HG02938 (cell line): Measurements from ENCODE around the gene NAV2.

ENCODE experiments used
- ATAC-seq: cut with Tn5 transposase; IDR thresholded peaks from one replicate; pipeline ENCODE4 v1.9.1; 2021; ENCODE audit warnings: mild to moderate bottlenecking, moderate library complexity; ENCODE audit not compliant: unreplicated experiment

Gene NAV2

DNA sequence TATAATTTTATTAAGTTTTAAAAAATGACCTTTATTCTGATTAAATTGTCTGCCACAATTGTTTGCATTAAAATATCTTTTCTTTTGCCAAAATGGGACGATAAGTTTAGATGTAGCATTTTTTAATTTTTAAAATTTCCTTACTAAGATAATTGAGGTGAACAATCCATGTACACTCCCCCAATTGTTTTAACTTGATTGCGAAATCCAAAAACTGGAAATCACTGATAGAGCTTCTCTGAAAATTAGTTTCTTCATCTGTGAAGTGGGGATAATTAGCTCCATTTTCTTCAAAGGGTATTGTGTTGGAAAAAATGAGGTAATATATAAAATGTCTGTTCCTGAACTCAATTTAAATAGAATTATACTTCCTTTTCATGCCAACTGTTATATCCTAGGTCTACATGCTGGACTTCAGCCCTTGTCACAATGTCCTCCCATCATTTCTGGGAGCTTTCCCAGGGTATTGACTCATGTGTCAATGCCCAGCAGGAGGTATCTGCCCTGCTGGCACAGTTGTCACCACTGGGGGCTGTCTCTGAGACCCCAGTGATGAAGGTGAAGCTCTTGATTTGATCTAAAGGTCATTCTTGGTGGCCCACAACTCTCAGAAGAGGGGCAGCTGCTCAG, 28.7 kb upstream of the NAV2 start:
- no peak for ATAC-seq

DNA sequence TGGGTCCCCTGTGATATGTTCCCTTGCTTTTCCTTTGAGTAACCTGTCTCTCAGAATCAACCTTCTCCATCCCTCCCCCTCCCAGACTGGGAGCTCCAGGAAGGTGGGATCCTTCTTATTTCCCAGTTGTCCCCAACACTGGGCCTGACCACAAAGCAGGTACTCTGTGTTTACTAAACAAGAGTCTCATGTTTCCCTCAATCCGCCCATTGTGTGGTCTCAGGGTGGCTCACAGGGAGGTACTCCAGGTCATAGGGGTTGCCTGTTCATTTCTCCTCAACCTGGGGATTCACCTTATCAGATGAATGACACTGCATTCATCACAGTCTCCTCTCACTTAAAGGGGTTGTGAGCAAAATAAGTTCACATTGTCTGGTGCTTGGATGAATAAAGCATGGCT, 26.4 kb upstream of the NAV2 start:
- no peak for ATAC-seq

DNA sequence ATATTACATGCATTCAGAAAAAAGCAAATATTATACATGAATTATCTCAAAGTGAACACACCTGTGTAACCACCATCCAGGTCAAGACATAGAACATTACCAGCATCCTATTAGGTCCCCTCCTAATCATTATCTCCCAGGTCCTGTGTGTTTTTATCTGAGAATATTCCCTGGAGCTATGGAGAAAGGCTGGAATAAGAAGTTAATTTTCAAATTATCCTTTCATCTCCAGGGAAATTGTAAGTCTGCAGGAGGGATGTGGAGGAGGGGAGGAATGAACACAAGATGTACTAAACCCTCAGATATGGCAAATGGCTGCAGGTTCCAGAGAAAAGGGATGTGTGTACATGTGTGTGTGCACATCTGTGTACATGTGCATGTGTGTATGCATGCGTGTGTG, 25.2 kb upstream of the NAV2 start:
- no peak for ATAC-seq

DNA sequence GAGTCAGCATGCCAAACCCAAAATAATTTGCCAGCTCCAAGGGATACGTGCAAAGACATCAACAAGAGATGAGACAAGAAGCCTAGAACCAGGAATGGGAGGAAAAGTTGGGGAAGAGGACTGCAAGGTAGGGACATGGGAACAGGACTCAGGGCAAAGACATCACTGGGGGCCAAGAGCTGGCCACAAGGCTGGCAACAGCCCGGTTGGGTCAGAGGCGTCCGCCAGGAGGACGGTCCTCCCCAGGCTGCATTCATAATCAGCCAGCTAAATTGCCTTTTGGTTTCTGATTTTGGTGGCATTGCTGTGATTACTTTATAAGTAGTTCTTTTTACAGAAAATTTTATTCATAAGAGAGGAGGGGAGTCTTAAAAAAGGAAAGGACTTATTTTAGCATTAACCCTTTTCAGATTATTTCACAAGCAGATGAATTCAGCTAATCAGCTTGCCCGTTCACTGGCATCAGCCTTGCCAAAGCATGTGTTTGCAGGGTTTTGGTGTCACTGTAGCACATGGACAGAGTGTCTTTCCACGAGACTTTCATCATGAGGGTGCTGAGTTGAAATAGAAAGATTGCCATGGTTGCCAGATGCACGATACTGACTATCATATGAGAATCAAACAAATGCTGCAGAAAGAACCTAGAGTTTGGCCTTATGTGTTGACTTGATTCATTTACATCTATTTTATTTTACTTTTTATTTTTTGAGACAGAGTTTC, 23.2 kb upstream of the NAV2 start:
- no peak for ATAC-seq

DNA sequence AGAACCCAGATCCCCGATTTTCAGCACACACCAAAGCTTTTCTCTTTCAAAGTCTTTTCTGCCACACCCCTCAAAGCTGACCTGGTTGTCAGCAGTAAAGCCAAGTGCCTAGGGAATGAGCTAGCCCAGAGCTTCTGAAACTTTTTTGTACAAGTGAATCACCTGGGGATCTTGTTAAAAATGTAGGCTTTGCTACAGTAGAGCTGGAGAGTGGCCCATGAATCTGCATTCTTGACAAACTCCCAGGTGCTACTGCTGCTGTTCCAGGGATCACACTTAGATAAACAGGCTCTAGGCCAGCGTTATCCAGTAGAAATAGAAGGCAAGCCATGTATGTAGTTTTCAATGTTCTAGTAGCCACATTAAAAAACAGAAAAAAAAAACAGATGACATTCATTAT, 21.8 kb upstream of the NAV2 start:
- no peak for ATAC-seq

DNA sequence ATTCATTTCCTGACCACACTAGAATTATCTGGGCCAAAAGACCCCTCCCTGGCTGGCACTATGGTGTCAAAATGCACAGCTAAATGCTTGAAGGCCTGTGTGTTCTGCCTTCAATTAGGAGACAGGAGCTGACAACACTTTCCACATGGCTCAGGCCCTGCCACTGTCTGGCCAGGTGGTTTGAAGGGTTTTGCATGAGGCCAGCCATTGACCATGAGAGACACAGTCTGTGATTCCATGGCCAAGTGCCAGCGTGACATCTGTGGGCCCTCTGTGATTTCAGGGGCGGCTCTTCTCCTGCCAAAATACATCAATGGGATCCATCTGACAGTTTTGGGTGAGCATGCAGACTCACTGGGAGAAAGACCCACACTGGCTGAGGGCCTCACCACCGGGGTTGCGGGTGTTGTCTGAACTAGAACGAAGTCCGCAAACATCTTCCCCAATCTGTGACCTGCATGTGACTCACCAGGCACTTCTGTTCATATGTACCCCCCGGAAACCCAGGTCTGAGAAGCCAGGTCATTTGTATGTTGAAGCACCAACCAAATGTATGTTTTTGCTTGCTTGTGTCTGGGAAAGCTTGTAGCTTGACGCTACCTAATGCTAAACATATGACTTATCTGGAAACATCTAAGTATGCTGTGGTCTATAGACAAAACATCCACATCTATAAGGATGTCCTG, 20.7 kb upstream of the NAV2 start:
- no peak for ATAC-seq

DNA sequence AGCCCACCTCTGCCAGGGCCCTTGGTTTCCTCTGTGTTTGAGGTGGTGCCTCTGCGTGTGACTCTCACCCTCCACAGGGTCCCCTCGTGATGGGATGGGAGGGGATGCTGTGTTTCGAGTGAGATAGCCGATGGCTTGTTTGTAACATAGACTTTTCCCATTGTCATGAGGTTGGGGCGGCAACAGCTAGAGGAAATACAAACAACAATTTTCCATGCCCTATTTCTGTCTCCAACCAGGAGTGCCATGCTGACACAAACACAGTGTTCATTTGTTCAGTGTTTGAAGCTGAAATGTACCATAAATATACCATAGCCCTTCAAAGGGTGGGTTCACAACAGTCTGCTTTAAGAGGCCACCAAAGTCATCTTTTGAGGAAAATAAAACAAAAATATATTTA, 19.5 kb upstream of the NAV2 start:
- ATAC-seq: no peak

DNA sequence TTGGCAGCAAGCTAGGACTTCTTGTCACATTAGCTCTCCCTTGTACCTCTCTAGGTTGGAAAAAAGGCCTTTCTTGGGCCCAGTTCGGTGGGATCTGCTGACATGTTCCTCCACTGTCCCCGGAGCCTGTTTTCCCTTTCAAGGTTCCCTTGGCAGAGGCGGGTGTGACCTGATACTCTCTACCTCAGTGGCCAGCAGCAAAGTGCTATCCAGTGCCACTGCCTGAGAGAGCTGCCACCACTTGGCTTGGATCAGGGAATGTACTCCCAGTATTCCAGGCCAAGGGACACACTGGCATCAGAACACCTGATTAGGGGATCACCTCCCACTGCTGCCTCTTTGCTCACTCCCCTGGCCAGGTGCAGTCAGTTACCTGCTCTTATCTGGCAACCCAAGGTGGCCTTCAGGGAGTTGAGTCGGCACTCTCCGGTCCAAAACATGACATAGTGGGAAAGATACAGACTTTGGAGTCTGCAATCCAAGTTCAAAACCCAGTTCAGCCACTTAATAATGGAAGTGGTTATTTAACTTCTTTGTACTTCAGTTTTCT, 17.8 kb upstream of the NAV2 start:
- ATAC-seq: no peak

DNA sequence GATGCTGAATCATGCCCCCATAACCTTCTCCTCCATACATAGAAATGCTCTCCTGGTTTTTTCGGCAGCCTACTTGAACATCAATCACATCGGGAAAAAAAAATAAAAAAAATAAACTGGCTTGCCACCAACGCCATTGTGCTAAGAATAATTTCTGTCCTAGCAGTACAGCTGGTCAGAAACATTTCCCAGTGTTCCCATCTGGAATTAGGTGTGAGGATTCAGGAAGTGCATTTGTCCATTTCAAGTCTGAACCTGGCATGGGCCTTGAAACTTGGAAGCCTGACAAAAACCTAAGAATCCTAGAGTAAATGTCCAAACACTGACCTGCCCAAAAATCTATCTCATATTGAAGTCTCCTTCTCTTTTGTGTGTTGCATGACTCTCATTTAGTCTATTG, 16.6 kb upstream of the NAV2 start:
- ATAC-seq: no peak

DNA sequence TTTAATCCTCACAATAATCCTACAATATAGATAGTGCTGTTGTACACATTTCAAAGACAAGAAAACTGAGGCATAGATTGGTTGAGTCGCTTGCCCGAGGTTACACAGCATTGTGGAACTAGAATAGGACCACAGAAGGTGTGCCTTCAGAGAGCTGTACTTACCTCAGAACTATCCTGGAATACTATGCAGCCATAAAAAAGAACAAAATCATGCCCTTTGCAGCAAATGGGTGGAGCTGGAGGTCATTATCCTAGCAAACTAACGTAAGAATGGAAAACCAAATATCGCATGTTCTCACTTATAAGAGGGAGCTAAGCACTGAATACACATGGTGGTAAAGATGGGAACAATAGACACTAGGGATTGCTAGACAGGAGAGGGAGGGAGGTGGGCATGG, 15.7 kb upstream of the NAV2 start:
- no peak for ATAC-seq

DNA sequence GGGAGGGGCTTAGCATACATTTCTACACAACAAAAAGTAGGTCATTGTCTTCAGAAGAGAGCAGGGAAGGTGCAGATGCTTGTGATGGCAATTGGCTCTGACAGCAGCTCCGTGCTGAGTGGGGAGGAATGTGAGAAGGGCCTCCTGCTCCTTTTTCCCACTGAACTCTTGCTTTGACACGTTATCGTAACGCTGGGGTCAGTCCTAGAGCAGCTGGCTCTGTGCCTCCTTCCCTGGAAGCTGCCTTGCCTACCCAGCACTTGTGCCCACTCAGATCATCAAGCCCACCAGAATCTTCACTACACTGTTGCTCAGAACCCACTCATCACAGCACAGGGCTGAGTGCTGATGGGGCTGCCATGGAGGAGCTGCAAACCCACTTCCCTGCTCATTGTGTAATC, 14.9 kb upstream of the NAV2 start:
- no peak for ATAC-seq

DNA sequence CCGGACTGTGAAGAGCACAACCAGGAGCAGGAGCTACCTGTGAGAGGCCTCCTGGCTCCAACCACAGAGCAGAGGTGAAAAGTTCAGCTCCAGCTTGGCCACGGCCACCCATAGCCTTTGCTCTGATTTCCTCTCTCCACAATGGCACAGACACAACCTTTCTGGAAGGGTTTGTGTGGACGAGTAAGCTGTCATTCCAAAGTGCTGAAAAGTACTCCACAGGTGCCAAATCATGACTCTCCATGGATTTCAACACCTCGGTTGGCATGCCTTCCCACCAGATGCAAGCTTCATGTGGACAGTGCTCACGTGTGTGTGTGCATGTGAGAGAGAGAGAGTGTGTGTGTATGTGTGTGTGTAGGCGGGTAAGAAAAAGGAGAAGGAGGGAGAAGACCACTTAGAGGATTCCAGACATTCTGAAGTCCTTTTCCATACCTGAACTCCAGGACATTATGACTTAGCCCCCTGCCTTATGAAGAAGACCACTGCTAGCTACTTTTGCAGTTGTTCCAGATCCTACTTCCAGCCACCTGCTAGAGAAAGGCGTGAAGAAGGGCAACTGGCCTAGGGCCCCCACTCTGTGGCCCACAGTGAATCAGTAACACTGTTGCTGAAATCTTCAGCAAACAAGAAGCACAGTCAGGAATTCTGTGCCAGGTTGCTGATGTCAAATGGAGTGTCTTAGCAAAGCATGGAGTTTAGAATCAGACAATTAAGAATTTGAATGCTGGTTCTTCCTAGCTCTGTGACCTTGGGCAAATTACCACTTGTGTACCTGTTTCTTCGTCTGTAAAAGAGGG, 13.9 kb upstream of the NAV2 start:
- ATAC-seq: no peak

DNA sequence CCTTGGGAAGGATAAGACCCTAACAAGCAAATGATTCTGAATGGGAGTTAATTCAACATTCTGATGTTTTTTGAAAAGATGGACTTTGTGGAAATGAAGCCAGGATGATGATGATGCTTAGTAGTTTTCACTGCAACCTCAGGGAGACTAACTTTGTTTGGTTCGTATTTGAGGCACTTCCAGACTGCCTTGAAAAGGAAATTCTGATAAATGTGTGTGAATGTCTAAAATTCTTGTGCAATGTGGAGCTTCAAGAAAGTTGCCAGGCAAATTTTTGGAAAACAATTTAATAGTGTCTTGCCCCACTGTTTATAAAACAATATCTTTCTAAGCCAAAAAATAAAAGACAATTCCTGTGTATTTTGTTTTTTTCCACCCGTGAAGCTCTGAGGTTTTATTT, 11.2 kb upstream of the NAV2 start:
- ATAC-seq: no peak

DNA sequence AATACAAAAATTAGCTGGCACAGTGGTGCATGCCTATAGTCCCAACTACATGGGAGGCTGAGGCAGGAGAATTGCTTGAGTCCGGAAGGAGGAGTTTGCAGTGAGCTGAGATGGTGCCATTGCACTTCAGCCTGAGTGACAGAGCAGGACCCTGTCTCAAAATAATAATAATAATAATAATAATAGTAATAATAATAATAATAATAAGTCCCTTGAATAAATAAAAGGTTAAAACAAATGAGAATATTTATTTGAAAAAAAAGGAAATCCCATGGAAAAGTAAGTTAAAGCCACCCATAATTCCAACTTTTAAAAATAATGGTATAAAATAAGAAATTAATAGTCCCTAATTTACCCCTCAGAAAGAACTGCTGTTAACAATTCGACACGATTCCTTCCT, 10.0 kb upstream of the NAV2 start:
- no peak for ATAC-seq

DNA sequence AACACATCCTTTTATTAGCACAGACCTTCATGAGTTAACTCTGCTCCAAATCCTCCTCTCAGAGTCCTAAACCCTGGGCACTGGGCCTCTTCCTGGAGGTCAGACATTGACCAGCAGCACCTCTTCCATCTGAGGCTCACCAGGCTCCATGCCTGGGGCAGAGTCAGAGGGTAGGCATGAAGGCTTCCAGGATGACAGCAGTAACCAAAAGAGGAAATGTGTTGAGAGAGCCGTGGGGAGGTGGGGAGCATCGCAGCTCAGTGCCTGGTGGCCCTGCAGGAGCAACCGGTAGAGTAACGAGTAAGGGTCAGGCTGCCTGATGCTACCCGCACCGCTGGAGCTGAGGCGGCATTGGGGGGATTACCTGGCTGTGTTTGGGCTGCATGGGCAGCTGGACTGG, 9.4 kb upstream of the NAV2 start:
- no peak for ATAC-seq

DNA sequence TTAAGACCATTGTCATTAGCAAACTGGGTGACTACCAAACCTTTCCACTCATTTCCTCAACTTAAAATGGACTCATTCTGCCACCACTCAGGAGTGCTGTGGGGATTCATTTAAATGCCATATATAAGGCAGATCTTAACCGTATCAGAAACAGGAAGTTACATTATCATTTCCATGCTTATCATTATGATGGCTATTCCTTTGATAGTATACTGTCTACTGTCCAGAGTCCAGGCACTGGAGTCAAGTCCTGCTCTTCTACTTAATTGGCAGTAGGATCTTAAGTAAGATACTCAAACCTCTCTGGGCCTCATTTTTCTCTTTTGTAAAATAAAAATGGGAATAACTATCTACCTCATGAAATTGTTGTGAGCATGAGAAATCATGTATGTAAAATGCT, 8.4 kb upstream of the NAV2 start:
- ATAC-seq: no peak

DNA sequence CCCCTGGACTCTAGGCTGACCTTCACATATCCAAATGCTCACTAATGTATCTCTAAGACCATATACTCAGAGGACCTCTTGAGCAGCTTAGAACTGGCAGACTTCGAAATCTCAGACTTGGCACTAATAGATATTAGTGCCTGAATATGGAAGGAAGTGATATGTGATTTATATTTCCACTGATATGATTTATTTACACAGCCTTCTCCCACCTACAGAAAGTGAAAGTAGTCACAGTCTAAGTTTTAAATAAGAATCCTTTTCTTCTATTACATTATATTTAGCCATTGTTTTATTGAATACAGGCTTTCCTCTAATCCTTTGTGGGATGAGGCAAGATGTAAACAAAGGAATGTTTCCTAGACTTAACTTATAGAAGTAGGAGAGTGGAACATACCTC, 6.7 kb upstream of the NAV2 start:
- no peak for ATAC-seq

DNA sequence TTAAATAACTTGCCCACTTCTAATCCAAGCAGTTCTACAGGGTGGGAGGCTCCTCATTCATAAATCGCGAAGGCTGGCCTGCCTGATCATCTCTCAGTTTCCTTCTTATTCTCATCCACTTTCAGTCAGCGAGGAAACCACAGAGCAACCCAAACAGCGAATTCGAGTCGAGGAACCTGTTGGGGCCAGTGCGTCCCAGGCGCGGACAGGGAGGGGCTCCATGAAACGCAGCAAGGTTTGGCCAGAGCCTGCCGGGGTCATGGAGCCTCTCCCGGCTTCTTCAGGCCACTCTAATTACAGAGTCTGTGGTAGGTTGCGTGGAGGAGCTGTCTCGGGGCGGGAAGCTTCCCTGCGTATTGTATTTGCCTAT, 741 bp upstream of the NAV2 start:
- peak; percentile 13 for ATAC-seq

DNA sequence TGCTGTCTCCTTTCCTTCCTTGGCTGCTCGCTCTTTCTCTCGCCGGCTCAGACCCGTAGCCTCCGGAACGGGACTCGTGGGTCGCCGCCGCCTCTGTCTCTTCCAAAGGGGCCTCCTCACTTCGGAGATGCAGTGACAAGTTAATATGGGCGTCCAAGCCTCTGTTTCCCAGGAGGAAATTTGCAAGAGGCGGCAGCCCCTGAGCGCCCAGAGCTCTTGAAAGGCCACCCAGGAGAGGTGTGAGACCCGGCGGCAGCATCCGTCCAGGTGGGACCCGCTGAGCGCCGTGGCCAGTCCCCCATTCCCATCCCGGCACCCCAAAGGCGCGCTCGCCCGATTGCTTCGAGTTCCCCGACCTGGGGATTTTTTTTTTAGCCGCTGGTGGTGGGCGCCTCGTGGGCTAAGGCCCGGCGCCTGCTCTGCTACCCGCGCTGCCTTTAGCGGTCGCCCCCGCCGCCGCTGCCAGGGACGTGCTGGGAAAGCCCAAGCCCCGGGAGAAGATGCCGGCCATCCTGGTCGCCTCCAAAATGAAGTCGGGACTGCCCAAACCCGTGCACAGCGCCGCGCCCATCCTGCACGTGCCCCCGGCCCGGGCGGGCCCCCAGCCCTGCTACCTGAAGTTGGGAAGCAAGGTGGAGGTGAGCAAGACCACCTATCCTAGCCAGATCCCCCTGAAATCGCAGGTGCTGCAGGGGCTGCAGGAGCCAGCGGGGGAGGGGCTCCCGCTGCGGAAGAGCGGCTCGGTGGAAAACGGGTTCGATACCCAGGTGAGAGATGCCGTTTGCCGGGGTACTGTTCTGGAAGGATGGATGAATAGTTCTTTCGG, 772 bp downstream of the NAV2 start:
- peak; percentile 10 for ATAC-seq

DNA sequence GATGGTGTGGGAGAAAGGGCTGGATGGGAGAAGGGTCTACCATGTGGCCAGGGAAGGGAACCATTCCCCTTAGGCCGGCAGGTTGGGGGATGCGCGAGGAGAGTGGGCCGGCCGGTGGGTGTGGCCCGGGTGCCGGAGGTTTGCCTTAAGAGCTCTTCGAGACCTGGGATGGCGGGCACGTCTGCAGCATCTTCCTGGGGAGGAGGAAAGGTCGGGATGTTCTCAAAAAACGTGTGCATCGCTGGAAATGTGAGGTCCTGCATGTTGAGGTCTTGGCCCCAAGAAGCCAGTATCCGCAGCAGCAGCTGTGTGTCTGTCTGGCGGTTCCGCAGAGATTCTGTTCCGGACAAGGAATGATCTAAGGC, 1.4 kb downstream of the NAV2 start:
- ATAC-seq: no peak
